HG02571 (cell line): ENCODE measurements around the gene APP.

ENCODE experiments used
- ATAC-seq: cut with Tn5 transposase; IDR thresholded peaks from one replicate; pipeline ENCODE4 v1.9.1; 2021; ENCODE audit warnings: mild to moderate bottlenecking, moderate library complexity; ENCODE audit not compliant: unreplicated experiment

The APP gene

GRCh38 chr21:25988738-25989137 is 181.8 kb downstream of the APP start:
- ATAC-seq = no peak

- ATAC-seq = no peak
These were observed 183.0 kb downstream of the APP start for GRCh38 chr21:25987531-25987930.

- no peak for ATAC-seq
These were observed 183.6 kb downstream of the APP start for GRCh38 chr21:25986928-25987327.

- no peak for ATAC-seq
These were observed 184.6 kb downstream of the APP start for GRCh38 chr21:25985990-25986389.

- ATAC-seq = no peak
These were observed 186.0 kb downstream of the APP start for GRCh38 chr21:25984538-25984937.

- no peak for ATAC-seq
These were observed 186.8 kb downstream of the APP start for GRCh38 chr21:25983745-25984144.

- ATAC-seq = no peak
These were observed 189.9 kb downstream of the APP start for GRCh38 chr21:25980710-25981109.

- ATAC-seq = no peak
These were observed 190.5 kb downstream of the APP start for GRCh38 chr21:25979845-25980616.

GRCh38 chr21:25977068-25977611 is 193.4 kb downstream of the APP start:
- ATAC-seq = no peak

GRCh38 chr21:25974964-25975363 is 195.6 kb downstream of the APP start:
- ATAC-seq = no peak

- no peak for ATAC-seq
These were observed 200.2 kb downstream of the APP start for GRCh38 chr21:25970254-25970930.

- peak; percentile 44 for ATAC-seq
These were observed 202.6 kb downstream of the APP start for GRCh38 chr21:25967901-25968438.

GRCh38 chr21:25967181-25967900 is 203.2 kb downstream of the APP start:
- ATAC-seq = peak; percentile 99

GRCh38 chr21:25965951-25966707 is 204.4 kb downstream of the APP start:
- no peak for ATAC-seq

GRCh38 chr21:25964926-25965325 is 205.6 kb downstream of the APP start:
- ATAC-seq = no peak

GRCh38 chr21:25964015-25964414 is 206.6 kb downstream of the APP start:
- ATAC-seq = no peak

- no peak for ATAC-seq
These were observed 207.4 kb downstream of the APP start for GRCh38 chr21:25963181-25963580.

- ATAC-seq = no peak
These were observed 209.5 kb downstream of the APP start for GRCh38 chr21:25961042-25961441.

- ATAC-seq = no peak
These were observed 210.2 kb downstream of the APP start for GRCh38 chr21:25960402-25960801.

GRCh38 chr21:25959799-25960198 is 210.8 kb downstream of the APP start:
- ATAC-seq = no peak
